Smooth muscle cell (in vitro differentiated cells): ENCODE results near the gene PLAU. TPM values are rescaled to one million over a fixed set of nuclear protein-coding genes. Genes with fewer than 3 reads are reported as not detected.
"Not testable (repeated sequence)": the region's sequence is repeated elsewhere in the genome, so short reads cannot be mapped to it uniquely, and the experiment has no call there.

Experiments used
- DNase-seq: peaks from one replicate; lab custom pipeline; 2025; ENCODE audit not compliant: unreplicated experiment; lab: John Stamatoyannopoulos, UW
- H2AFZ ChIP-seq: fragments of 200-600 bp; sonication (generic); 2 replicates; pipeline ENCODE4 v1.6.0; 2016; ENCODE audit warnings: antibody characterized with exemption, low read depth, mild to moderate bottlenecking
- H3F3A ChIP-seq: fragments of 200-600 bp; sonication (generic); 2 replicates; pipeline ENCODE4 v1.6.0; 2017; ENCODE audit warnings: antibody characterized with exemption, low read depth
- H3K27ac ChIP-seq: fragments of 200-600 bp; sonication (generic); 2 replicates; pipeline ENCODE4 v1.5.1; 2016; ENCODE audit warnings: low read depth, mild to moderate bottlenecking
- H3K27me3 ChIP-seq: fragments of 200-600 bp; sonication (generic); 2 replicates; pipeline ENCODE4 v1.6.1; 2016; ENCODE audit warnings: low read depth, mild to moderate bottlenecking
- H3K36me3 ChIP-seq: fragments of 200-600 bp; sonication (generic); 2 replicates; pipeline ENCODE4 v1.5.1; 2016; ENCODE audit warnings: low read depth
- H3K4me1 ChIP-seq: fragments of 200-600 bp; sonication (generic); 2 replicates; pipeline ENCODE4 v1.5.1; 2016; ENCODE audit warnings: low read depth
- H3K4me2 ChIP-seq: fragments of 200-600 bp; sonication (generic); 2 replicates; pipeline ENCODE4 v1.6.0; 2016; ENCODE audit warnings: mild to moderate bottlenecking
- H3K4me3 ChIP-seq: fragments of 200-600 bp; sonication (generic); 2 replicates; pipeline ENCODE4 v1.5.1; 2016; ENCODE audit warnings: mild to moderate bottlenecking
- H3K79me2 ChIP-seq: fragments of 200-600 bp; sonication (generic); 2 replicates; pipeline ENCODE4 v1.6.0; 2016; ENCODE audit warnings: low read depth, mild to moderate bottlenecking
- H3K9ac ChIP-seq: fragments of 200-600 bp; sonication (generic); 2 replicates; pipeline ENCODE4 v1.6.0; 2016; ENCODE audit warnings: low read depth
- H3K9me3 ChIP-seq: fragments of 200-600 bp; sonication (generic); replicated peaks from 2 replicates; pipeline ENCODE4 v1.5.1; 2016; ENCODE audit warnings: low read depth
- H4K20me1 ChIP-seq: fragments of 200-600 bp; sonication (generic); 2 replicates; pipeline ENCODE4 v1.6.0; 2016; ENCODE audit warnings: low read depth
- WGBS: methylation state at CpG from one replicate; pipeline ENCODE4 v1.1.7; 2016; ENCODE audit warnings: low lambda C conversion rate; 5-methylcytosine and 5-hydroxymethylcytosine counted together
- polyA plus RNA-seq: library from polyadenylated mRNA; unstranded; fragments of >200 nt; fragmentation: Nextera tagmentation; extraction: Ambion mirVana; gene quantifications from 2 replicates; pipeline ENCODE4 v1.2.1, GENCODE V29; 2016
- total RNA-seq: library from RNA; depleted of rRNA; stranded (reverse); fragments of >200 nt; gene quantifications from 2 replicates; pipeline ENCODE4 v1.2.3, GENCODE V29; 2014
- TF ChIP-seq, protein P1 (sequence below): fragments of 200-600 bp; sonication (generic); IDR thresholded peaks from 2 replicates; pipeline ENCODE4 v1.5.1; 2017; ENCODE audit warnings: borderline replicate concordance, mild to moderate bottlenecking, antibody characterized with exemption; ENCODE audit not compliant: insufficient read depth, poor library complexity, severe bottlenecking

PLAU gene
- total and polyA plus RNA-seq, 2 experiments from 2014 or later, result 9.2 to 10.7 TPM

DNA sequence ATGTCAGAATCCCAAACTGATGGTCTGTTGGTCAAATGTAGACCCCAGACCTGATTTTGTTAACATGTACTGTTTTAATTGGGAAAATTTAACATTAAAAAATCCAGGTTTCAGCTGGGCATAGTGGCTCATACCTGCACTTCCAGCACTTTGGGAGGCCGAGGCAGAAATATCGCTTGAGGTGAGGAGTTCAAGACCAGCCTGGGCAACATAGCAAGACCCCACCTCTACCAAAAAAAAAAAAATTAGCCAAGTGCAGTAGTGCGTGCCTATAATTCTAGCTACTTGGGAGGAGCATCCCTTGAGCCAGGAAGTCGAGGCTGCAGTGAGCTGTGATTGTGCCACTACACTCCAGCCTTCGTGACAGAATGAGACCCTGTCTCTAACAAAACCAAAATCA lies 20.7 kb upstream of the PLAU start:
- TF ChIP-seq, protein P1, sequence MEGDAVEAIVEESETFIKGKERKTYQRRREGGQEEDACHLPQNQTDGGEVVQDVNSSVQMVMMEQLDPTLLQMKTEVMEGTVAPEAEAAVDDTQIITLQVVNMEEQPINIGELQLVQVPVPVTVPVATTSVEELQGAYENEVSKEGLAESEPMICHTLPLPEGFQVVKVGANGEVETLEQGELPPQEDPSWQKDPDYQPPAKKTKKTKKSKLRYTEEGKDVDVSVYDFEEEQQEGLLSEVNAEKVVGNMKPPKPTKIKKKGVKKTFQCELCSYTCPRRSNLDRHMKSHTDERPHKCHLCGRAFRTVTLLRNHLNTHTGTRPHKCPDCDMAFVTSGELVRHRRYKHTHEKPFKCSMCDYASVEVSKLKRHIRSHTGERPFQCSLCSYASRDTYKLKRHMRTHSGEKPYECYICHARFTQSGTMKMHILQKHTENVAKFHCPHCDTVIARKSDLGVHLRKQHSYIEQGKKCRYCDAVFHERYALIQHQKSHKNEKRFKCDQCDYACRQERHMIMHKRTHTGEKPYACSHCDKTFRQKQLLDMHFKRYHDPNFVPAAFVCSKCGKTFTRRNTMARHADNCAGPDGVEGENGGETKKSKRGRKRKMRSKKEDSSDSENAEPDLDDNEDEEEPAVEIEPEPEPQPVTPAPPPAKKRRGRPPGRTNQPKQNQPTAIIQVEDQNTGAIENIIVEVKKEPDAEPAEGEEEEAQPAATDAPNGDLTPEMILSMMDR, result no peak
- no peak overlapping the region for H2AFZ ChIP-seq
- no peaks in the 10 kb centered on the region for H3K27me3 ChIP-seq
- peaks cover 32% of the 10 kb centered on the region for H3F3A ChIP-seq
- H3K79me2 ChIP-seq, result no peaks in the 10 kb centered on the region
- no peaks in the 10 kb centered on the region for H3K9me3 ChIP-seq
- H3K9ac ChIP-seq, result no peak overlapping the region
- H3K36me3 ChIP-seq, result no peaks in the 10 kb centered on the region
- 95% methylated on average over 5 of the region's 5 CpGs for WGBS
- H3K27ac ChIP-seq, result peak overlapping the region; percentile 99
- H3K4me3 ChIP-seq, result no peak overlapping the region
- no peak overlapping the region for H3K4me2 ChIP-seq
- DNase-seq, result no peak
- peaks cover 19% of the 10 kb centered on the region for H3K4me1 ChIP-seq
- no peaks in the 10 kb centered on the region for H4K20me1 ChIP-seq

DNA sequence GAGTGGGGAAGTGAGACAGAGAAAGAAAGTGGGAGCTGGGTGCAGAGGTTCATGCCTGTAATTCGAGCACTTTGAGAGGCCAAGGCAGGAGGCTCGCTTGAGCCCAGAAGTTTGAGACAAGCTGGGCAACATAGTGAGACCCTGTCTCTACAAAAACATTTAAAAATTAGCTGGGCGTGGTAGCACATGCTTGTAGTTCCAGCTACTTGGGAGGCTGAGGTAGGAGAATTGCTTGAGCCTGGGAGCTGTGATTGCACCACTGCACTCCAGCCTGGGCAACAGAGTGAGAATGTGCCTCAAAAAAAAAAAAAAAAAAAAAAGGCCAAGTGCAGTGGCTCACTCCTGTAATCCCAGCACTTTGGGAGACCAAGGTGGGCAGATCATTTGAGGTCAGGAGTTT lies 20.1 kb upstream of the PLAU start:
- H2AFZ ChIP-seq, H3K4me3 ChIP-seq, H3K4me2 ChIP-seq, H3K9ac ChIP-seq, H3K9me3 ChIP-seq, H3K27me3 ChIP-seq, H4K20me1 ChIP-seq, H3K36me3 ChIP-seq, H3K79me2 ChIP-seq, H3K27ac ChIP-seq, DNase-seq: not testable (repeated sequence)
- Histone ChIP-seq H3F3A (peaks cover 32% of the 10 kb centered on the region), H3K4me1 (peaks cover 19% of the 10 kb centered on the region)
- WGBS, result 61% methylated on average over 3 of the region's 3 CpGs

DNA sequence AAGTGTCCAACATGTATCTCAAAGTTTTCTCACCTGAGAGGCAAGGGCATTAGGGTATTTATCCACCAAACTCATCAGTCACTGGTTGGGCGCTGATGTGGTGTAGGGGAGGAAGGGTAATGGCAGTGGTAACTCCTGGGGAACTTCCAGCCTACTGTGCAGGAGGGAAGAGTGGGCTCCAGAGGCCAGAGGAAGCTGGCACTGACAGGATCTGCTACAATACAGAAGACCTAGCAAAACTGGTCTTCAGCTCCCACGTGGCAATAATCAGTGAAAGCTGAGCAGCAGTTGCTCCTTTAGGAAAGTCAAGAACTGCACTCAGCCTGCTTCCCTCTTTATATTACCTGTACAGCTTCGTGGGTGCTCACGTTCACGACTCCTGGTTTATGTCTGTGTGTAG lies 19.4 kb upstream of the PLAU start:
- DNase-seq, result no peak
- Histone ChIP-seq H3K4me1 (peaks cover 19% of the 10 kb centered on the region), H3K9ac (no peak overlapping the region), H3K36me3 (no peaks in the 10 kb centered on the region), H4K20me1 (no peaks in the 10 kb centered on the region), H3K27me3 (no peaks in the 10 kb centered on the region), H3K9me3 (no peaks in the 10 kb centered on the region), H3K4me2 (no peak overlapping the region), H2AFZ (no peak overlapping the region), H3K4me3 (no peak overlapping the region), H3F3A (peaks cover 31% of the 10 kb centered on the region), H3K27ac (peak overlapping the region; percentile 50), H3K79me2 (no peaks in the 10 kb centered on the region)
- TF ChIP-seq, protein P1, result no peak
- 57% methylated on average over 5 of the region's 5 CpGs for WGBS

DNA sequence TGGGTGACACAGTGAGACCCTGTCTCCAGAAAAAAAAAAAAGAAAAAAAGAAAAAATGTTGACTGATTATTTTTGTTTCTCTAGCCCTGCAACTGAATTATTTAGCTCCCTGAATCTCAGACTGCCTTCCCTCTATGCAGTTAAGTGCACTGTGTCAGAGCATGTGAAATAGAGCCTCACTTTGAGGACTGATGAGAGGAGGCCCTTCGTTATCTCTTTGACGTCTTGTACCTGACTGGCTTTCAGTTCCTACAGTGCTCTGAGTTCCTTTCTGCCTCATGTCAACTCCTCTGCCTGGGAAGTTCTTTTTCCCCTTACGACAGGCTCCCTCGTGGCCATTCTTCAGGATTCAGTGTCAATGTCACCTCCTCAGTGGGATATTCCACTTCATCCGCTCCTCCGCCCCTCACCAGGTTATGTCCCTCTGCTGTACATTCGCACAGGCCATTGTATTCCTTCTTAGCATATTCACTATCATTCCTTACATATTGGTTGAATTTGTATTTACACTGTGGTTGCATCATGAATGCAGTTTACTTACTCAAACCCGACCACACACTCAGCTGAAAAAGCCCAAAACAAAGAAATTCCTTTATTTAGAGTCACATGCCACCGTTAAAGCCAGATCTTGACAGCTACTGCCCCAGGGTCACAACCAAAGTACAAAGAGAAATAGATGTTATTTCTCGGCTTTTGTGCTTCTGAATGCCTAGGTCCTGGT lies 18.5 kb upstream of the PLAU start:
- Histone ChIP-seq H3K79me2 (no peaks in the 10 kb centered on the region), H3K9ac (peak overlapping the region; percentile 11), H3K27me3 (no peaks in the 10 kb centered on the region), H4K20me1 (no peaks in the 10 kb centered on the region), H3F3A (peaks cover 23% of the 10 kb centered on the region), H3K4me2 (peak overlapping the region; percentile 12), H2AFZ (no peak overlapping the region), H3K36me3 (no peaks in the 10 kb centered on the region), H3K4me1 (peaks cover 17% of the 10 kb centered on the region), H3K27ac (peak overlapping the region; percentile 50), H3K4me3 (no peak overlapping the region), H3K9me3 (no peaks in the 10 kb centered on the region)
- no peak for DNase-seq
- WGBS, result 65% methylated on average over 10 of the region's 10 CpGs
- TF ChIP-seq, protein P1, result no peak
